CD14-positive monocyte (primary cell): ENCODE data around the gene ZNF19. TPM values are rescaled to one million over a fixed set of nuclear protein-coding genes. Genes with fewer than 3 reads are reported as not detected.
A peak's percentile ranks its signal among the peaks of the same experiment; 100 is the strongest.
"Not testable (repeated sequence)": the region's sequence is repeated elsewhere in the genome, so short reads cannot be mapped to it uniquely, and the experiment has no call there.

Source experiments
- DNase-seq, 3 donors: peaks; one replicate each; pipeline ENCODE4 v3.0.0-alpha.2; 2011 to 2022
- H2AFZ ChIP-seq: 2 replicates; pipeline ENCODE4 v1.6.0; 2012; ENCODE audit warnings: mild to moderate bottlenecking, low read depth, low read length, inconsistent platforms; ENCODE audit not compliant: insufficient read depth, poor library complexity, severe bottlenecking
- H3K27ac ChIP-seq, 2 donors: 1 replicate in 1 of 2; 2 replicates in 1 of 2; pipeline ENCODE4 v1.5.1; 2012 to 2013; ENCODE audit warnings: low read length in 2 of 2, control low read depth in 1 of 2, inconsistent platforms in 1 of 2, low read depth in 1 of 2, mild to moderate bottlenecking in 1 of 2
- H3K27me3 ChIP-seq, 2 donors: one replicate each; pipeline versions ENCODE4 v1.6.0 to v1.6.1; 2011 to 2013; ENCODE audit warnings: low read length in 2 of 2; ENCODE audit not compliant: control insufficient read depth in 2 of 2, insufficient read depth in 2 of 2
- H3K36me3 ChIP-seq, 2 donors: replicated peaks in 1 of 2; 1 replicate in 1 of 2; 2 replicates in 1 of 2; pipeline versions ENCODE4 v1.5.1 to v1.6.1; 2012 to 2013; ENCODE audit warnings: low read length in 2 of 2, control low read depth in 1 of 2, inconsistent platforms in 1 of 2, mild to moderate bottlenecking in 1 of 2; ENCODE audit not compliant: insufficient read depth in 2 of 2, control insufficient read depth in 1 of 2
- H3K4me1 ChIP-seq, 2 donors: 1 replicate in 1 of 2; 2 replicates in 1 of 2; pipeline versions ENCODE4 v1.5.1 to v1.6.1; 2012 to 2013; ENCODE audit warnings: low read length in 2 of 2, control low read depth in 1 of 2, inconsistent platforms in 1 of 2, mild to moderate bottlenecking in 1 of 2, moderate library complexity in 1 of 2; ENCODE audit not compliant: insufficient read depth in 2 of 2, control insufficient read depth in 1 of 2
- H3K4me2 ChIP-seq: replicated peaks from 2 replicates; pipeline ENCODE3; 2012; ENCODE audit warnings: low read length, moderate library complexity, mild to moderate bottlenecking; ENCODE audit not compliant: poor library complexity, severe bottlenecking; ENCODE audit errors: extremely low read depth
- H3K4me3 ChIP-seq, 3 experiments: fragments of 200-600 bp in 1 of 3; sonication (generic) in 1 of 3; replicated peaks in 1 of 3; 1 replicate in 2 of 3; 2 replicates in 1 of 3; pipeline ENCODE4 v1.5.1; 2011 to 2013; ENCODE audit warnings: low read length in 3 of 3, mild to moderate bottlenecking in 3 of 3, control low read depth in 2 of 3, low read depth in 2 of 3, inconsistent platforms in 1 of 3, moderate library complexity in 1 of 3
- H3K79me2 ChIP-seq: 2 replicates; pipeline ENCODE4 v1.6.0; 2012; ENCODE audit warnings: mild to moderate bottlenecking, control low read depth, inconsistent platforms, low read length, moderate library complexity; ENCODE audit not compliant: insufficient read depth
- H3K9ac ChIP-seq: 2 replicates; pipeline ENCODE4 v1.6.0; 2017; ENCODE audit warnings: low read length, mild to moderate bottlenecking; ENCODE audit not compliant: insufficient read depth, poor library complexity, severe bottlenecking
- H3K9me3 ChIP-seq, 2 donors: replicated peaks in 1 of 2; 1 replicate in 1 of 2; 2 replicates in 1 of 2; pipeline versions ENCODE4 v1.5.1 to v1.6.1; 2012 to 2013; ENCODE audit warnings: low read length in 2 of 2, control low read depth in 1 of 2; ENCODE audit not compliant: control insufficient read depth in 1 of 2, insufficient read depth in 1 of 2
- H4K20me1 ChIP-seq: 2 replicates; pipeline ENCODE4 v1.6.0; 2012; ENCODE audit warnings: mild to moderate bottlenecking, low read length, control low read depth, moderate library complexity; ENCODE audit not compliant: insufficient read depth
- H3K27ac Mint-ChIP-seq, 7 donors: one replicate each; pipeline ENCODE4 v1.8.0; 2020; ENCODE audit warnings: mild to moderate bottlenecking in 7 of 7, mixed read lengths in 7 of 7, moderate library complexity in 6 of 7, inconsistent platforms in 2 of 7
- H3K27me3 Mint-ChIP-seq, 3 donors: one replicate each; pipeline ENCODE4 v1.8.0; 2021 to 2022; ENCODE audit warnings: low read depth in 3 of 3, mild to moderate bottlenecking in 3 of 3, mixed read lengths in 3 of 3, moderate library complexity in 3 of 3, inconsistent platforms in 1 of 3
- H3K36me3 Mint-ChIP-seq, 2 donors: one replicate each; pipeline ENCODE4 v1.8.0; 2020; ENCODE audit warnings: mixed read lengths in 2 of 2, inconsistent platforms in 1 of 2, mild to moderate bottlenecking in 1 of 2
- H3K4me1 Mint-ChIP-seq: one replicate; pipeline ENCODE4 v1.8.0; 2020; ENCODE audit warnings: mild to moderate bottlenecking, mixed read lengths
- H3K4me3 Mint-ChIP-seq, 2 donors: one replicate each; pipeline ENCODE4 v1.8.0; 2020; ENCODE audit warnings: mild to moderate bottlenecking in 2 of 2, mixed read lengths in 2 of 2, moderate library complexity in 1 of 2
- H3K9me3 Mint-ChIP-seq, 7 donors: one replicate each; pipeline ENCODE4 v1.8.0; 2020 to 2022; ENCODE audit warnings: mixed read lengths in 7 of 7, mild to moderate bottlenecking in 6 of 7, moderate library complexity in 6 of 7, inconsistent platforms in 2 of 7
- CTCF ChIP-seq: fragments of 200-600 bp; IDR thresholded peaks from one replicate; pipeline ENCODE4 v1.8.0; 2022; ENCODE audit warnings: antibody characterized with exemption, mild to moderate bottlenecking
- WGBS: methylation state at CpG from one replicate; pipeline ENCODE4 v1.1.5; 2013; ENCODE audit warnings: missing lambda C conversion rate; ENCODE audit not compliant: insufficient coverage; 5-methylcytosine and 5-hydroxymethylcytosine counted together
- intact Hi-C, 2 donors: fragments of 100-400 bp; cut with micrococcal nuclease; formaldehyde crosslinking; loops; one replicate each; pipeline versions ENCODE4 v1.15.0 to v1.15.1; 2023
- polyA plus RNA-seq, 3 donors: library from polyadenylated mRNA; depleted of rRNA in 1 of 3; unstranded in 2 of 3; stranded (reverse) in 1 of 3; fragments of 300-500 nt in 2 of 3; fragments of >200 nt in 1 of 3; fragmentation: Illumina TruSeq in 2 of 3; gene quantifications; 1 replicate in 2 of 3; 2 replicates in 1 of 3; pipeline ENCODE4 v1.2.3, GENCODE V29; 2012 to 2021

Gene ZNF19
- polyA plus RNA-seq, 3 donors, result 0.41 to 0.80 TPM; not detected in 1

- no peak overlapping the region for H3K4me3 ChIP-seq
- H4K20me1 ChIP-seq, result no peaks in the 10 kb centered on the region
- no peaks in the 10 kb centered on the region for H3K27me3 ChIP-seq
- Mint-ChIP-seq H3K4me3 (no peak overlapping the region), H3K4me1 (no peaks in the 10 kb centered on the region), H3K27me3 (peaks cover 3 to 20% (median 11%) of the 10 kb centered on the region in 3 donors), H3K9me3 (peaks cover 0 to 4% (median 0%) of the 10 kb centered on the region in 7 donors), H3K36me3 (no peaks in the 10 kb centered on the region), H3K27ac (peak overlapping the region in 1 of 7 donors; percentile 19)
- no CpG with 5 or more reads among the region's 1 CpG for WGBS
- no peak overlapping the region for H2AFZ ChIP-seq
- H3K9ac ChIP-seq, result no peak overlapping the region
- H3K36me3 ChIP-seq, result no peaks in the 10 kb centered on the region
- no peak overlapping the region for H3K4me2 ChIP-seq
- no peak overlapping the region for H3K27ac ChIP-seq
- DNase-seq, result no peak
- intact Hi-C loops, result no loop called here
- H3K79me2 ChIP-seq, result no peaks in the 10 kb centered on the region
- H3K4me1 ChIP-seq, result no peaks in the 10 kb centered on the region
- no peak for TF ChIP-seq CTCF
- H3K9me3 ChIP-seq, result no peaks in the 10 kb centered on the region
Observed at GRCh38 chr16:71507061-71507460, 17.9 kb upstream of the ZNF19 start.

DNA sequence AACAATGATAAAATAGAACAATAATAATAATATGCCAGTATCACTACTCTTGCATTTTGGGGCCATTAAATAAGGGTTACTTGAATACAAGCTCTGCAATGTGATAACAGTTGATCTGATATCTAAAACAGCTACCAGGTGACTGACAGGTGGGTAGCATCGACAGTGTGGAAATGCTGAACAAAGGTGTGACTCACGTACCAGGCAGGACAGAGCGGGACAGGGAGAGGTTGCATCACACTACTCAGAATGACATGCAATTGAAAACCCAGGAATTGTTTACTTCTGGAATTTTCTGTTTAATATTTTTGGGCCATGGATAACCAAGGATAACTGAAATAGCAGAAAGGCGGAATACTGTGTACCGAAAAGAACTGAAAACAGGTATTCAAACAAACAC is 15.8 kb upstream of the ZNF19 start:
- Histone ChIP-seq H3K4me3 (no peak overlapping the region), H3K79me2 (no peaks in the 10 kb centered on the region), H4K20me1 (no peaks in the 10 kb centered on the region), H2AFZ (no peak overlapping the region), H3K36me3 (no peaks in the 10 kb centered on the region), H3K4me1 (no peaks in the 10 kb centered on the region), H3K9me3 (no peaks in the 10 kb centered on the region), H3K27me3 (no peaks in the 10 kb centered on the region), H3K4me2 (no peak overlapping the region), H3K9ac (no peak overlapping the region), H3K27ac (no peak overlapping the region)
- TF ChIP-seq CTCF, result no peak
- intact Hi-C loops, result no loop called here
- no peaks in the 10 kb centered on the region for H3K36me3 Mint-ChIP-seq
- no peak overlapping the region for H3K27ac Mint-ChIP-seq
- DNase-seq, result no peak
- no peak overlapping the region for H3K4me3 Mint-ChIP-seq
- H3K9me3 Mint-ChIP-seq, result peaks cover 0 to 2% (median 0%) of the 10 kb centered on the region in 7 donors
- no peaks in the 10 kb centered on the region for H3K4me1 Mint-ChIP-seq
- WGBS, result 86% methylated on average over 3 of the region's 5 CpGs
- peaks cover 2 to 20% (median 8%) of the 10 kb centered on the region in 3 donors for H3K27me3 Mint-ChIP-seq

GRCh38 chr16:71504051-71504450 is 14.9 kb upstream of the ZNF19 start:
- H4K20me1 ChIP-seq, H3K4me3 ChIP-seq, H2AFZ ChIP-seq, H3K4me1 Mint-ChIP-seq, H3K9me3 ChIP-seq, H3K9ac ChIP-seq, H3K27ac Mint-ChIP-seq, intact Hi-C loops, H3K36me3 ChIP-seq, H3K27ac ChIP-seq, H3K9me3 Mint-ChIP-seq, H3K79me2 ChIP-seq, H3K27me3 ChIP-seq, H3K36me3 Mint-ChIP-seq, H3K4me2 ChIP-seq, DNase-seq, H3K4me1 ChIP-seq, H3K4me3 Mint-ChIP-seq: not testable (repeated sequence)
- peaks cover 2 to 16% (median 6%) of the 10 kb centered on the region in 3 donors for H3K27me3 Mint-ChIP-seq
- WGBS, result 79% methylated on average over 4 of the region's 7 CpGs
